Panc1 (cell line): ENCODE results near the gene CREB5. TPM values are rescaled to one million over a fixed set of nuclear protein-coding genes. Genes with fewer than 3 reads are reported as not detected.

Experiments
- ATAC-seq: fragments of 200-7000 bp; cut with Tn5 transposase; 2 replicates; pipeline ENCODE4 v1.9.1; 2020; ENCODE audit warnings: mild to moderate bottlenecking, moderate library complexity
- BruUV-seq: library from RNA; stranded (reverse); fragments of 400-500 nt; replicated peaks from 2 replicates; lab custom pipeline; 2021; lab: Mats Ljungman, UMichigan
- CTCF ChIA-PET: fragments of 300-600 bp; sonication (Branson Sonifier 250); formaldehyde crosslinking; loops from one replicate; lab custom pipeline; 2022; ENCODE audit warnings: antibody characterized with exemption; lab: Charles Lee
- POLR2A ChIA-PET: fragments of 300-600 bp; sonication (Branson Sonifier 250); formaldehyde crosslinking; loops from one replicate; lab custom pipeline; 2022; ENCODE audit warnings: antibody characterized with exemption; lab: Charles Lee
- DNase-seq: peaks from one replicate; pipeline ENCODE4 v3.0.0-alpha.2; 2010; ENCODE audit warnings: low read depth, low spot score
- H3K27ac ChIP-seq: 2 replicates; pipeline ENCODE4 v1.5.1; 2011; ENCODE audit warnings: mild to moderate bottlenecking, low read length, inconsistent platforms
- H3K27me3 ChIP-seq: fragments of 200-500 bp; sonication (Bioruptor generic); 2 replicates; pipeline ENCODE4 v1.6.0; 2014; ENCODE audit warnings: low read length, inconsistent platforms; ENCODE audit not compliant: control insufficient read depth, insufficient read depth
- H3K36me3 ChIP-seq: fragments of 200-500 bp; sonication (Bioruptor generic); 2 replicates; pipeline ENCODE4 v1.5.1; 2014; ENCODE audit warnings: inconsistent platforms, mild to moderate bottlenecking, low read length, moderate library complexity; ENCODE audit not compliant: control insufficient read depth, insufficient read depth
- H3K4me1 ChIP-seq: 2 replicates; pipeline ENCODE4 v1.5.1; 2011; ENCODE audit warnings: inconsistent platforms, mild to moderate bottlenecking, low read length, moderate library complexity; ENCODE audit not compliant: control insufficient read depth, insufficient read depth
- H3K4me3 ChIP-seq, 2 experiments: 2 replicates each; pipeline ENCODE4 v1.5.1; 2011 to 2012; ENCODE audit warnings: low read depth in 2 of 2, low read length in 2 of 2, mild to moderate bottlenecking in 2 of 2, inconsistent platforms in 1 of 2, moderate library complexity in 1 of 2
- H3K9me3 ChIP-seq: fragments of 200-500 bp; sonication (Bioruptor generic); 2 replicates; pipeline ENCODE4 v1.5.1; 2014; ENCODE audit warnings: low read depth, mild to moderate bottlenecking, inconsistent platforms, low read length, moderate library complexity; ENCODE audit not compliant: control insufficient read depth, insufficient read depth
- CTCF ChIP-seq: fragments of 450-650 bp; IDR thresholded peaks from 2 replicates; pipeline ENCODE4 v1.5.1; 2017; ENCODE audit warnings: mild to moderate bottlenecking
- POLR2AphosphoS5 ChIP-seq: IDR thresholded peaks from 2 replicates; pipeline ENCODE4 v1.6.1; 2012; ENCODE audit warnings: mild to moderate bottlenecking, low read depth, low read length, moderate library complexity
- REST ChIP-seq, 2 experiments: IDR thresholded peaks; 2 replicates each; pipeline ENCODE4 v1.6.1; 2011 to 2012; ENCODE audit warnings: low read depth in 2 of 2, control low read depth in 1 of 2, low read length in 1 of 2, mild to moderate bottlenecking in 1 of 2, moderate library complexity in 1 of 2; ENCODE audit not compliant: insufficient read depth in 1 of 2
- SIN3A ChIP-seq: IDR thresholded peaks from 2 replicates; pipeline ENCODE4 v1.6.1; 2012; ENCODE audit warnings: low read depth, mild to moderate bottlenecking, low read length, moderate library complexity, borderline replicate concordance; ENCODE audit not compliant: insufficient read depth
- TCF7L2 ChIP-seq: IDR thresholded peaks from 2 replicates; pipeline ENCODE4 v1.6.1; 2011; ENCODE audit warnings: mild to moderate bottlenecking, low read depth, low read length, inconsistent platforms
- in situ Hi-C: cut with HindIII; loops from 2 replicates; pipeline ENCODE4 v1.10.0; 2016; ENCODE audit warnings: low sequenced_read_pairs, low pct_unique_long_range_greater_than_20kb
- intact Hi-C: fragments of 100-400 bp; cut with micrococcal nuclease; formaldehyde crosslinking; loops from one replicate; pipeline ENCODE4 v1.10.0; 2022; ENCODE audit not compliant: unreplicated experiment
- total RNA-seq: library from RNA; stranded (reverse); gene quantifications from one replicate; pipeline ENCODE4 v1.2.1, GENCODE V29; 2021; ENCODE audit not compliant: unreplicated experiment

CREB5 gene
- total RNA-seq, 1 experiment from 2014 or later = 3.1 TPM

- Histone ChIP-seq H3K4me3 (no peak overlapping the region), H3K27me3 (peaks cover 10% of the 10 kb centered on the region), H3K4me1 (no peaks in the 10 kb centered on the region), H3K36me3 (no peaks in the 10 kb centered on the region), H3K9me3 (no peaks in the 10 kb centered on the region), H3K27ac (no peak overlapping the region)
- BruUV-seq = no TSS peak
- ATAC-seq (no peak), DNase-seq (no peak)
- CTCF ChIA-PET = no interaction called here
- POLR2A ChIA-PET = no interaction called here
- TF ChIP-seq REST (IDR thresholded peaks at IDR 0.05; ENCODE audit: insufficient read depth in 1 of 2, low read depth in 2 of 2, low read length in 1 of 2) = no peak
- no peak for TF ChIP-seq TCF7L2
- no peak for TF ChIP-seq CTCF
- no peak for TF ChIP-seq POLR2AphosphoS5
- no peak for TF ChIP-seq SIN3A
- in situ Hi-C loops = no loop called here
- intact Hi-C loops = no loop called here
These were observed 30.2 kb upstream of the CREB5 start for GRCh38 chr7:28382144-28382543.

GRCh38 chr7:28383975-28384374, 28.3 kb upstream of the CREB5 start:
- TF ChIP-seq TCF7L2 (no peak), CTCF (peak; percentile 17; the same call in 1 of the 2 replicates)

More at GRCh38 chr7:28383975-28384374, 28.3 kb upstream of the CREB5 start:
- intact Hi-C loops = no loop called here
- no TSS peak for BruUV-seq
- ChIA-PET POLR2A (no interaction called here), CTCF (no interaction called here)
- H3K27ac ChIP-seq = no peak overlapping the region
- H3K9me3 ChIP-seq = no peaks in the 10 kb centered on the region
- no peak overlapping the region for H3K4me3 ChIP-seq
- no peaks in the 10 kb centered on the region for H3K4me1 ChIP-seq
- ATAC-seq (no peak), DNase-seq (no peak)
- no peaks in the 10 kb centered on the region for H3K36me3 ChIP-seq
- in situ Hi-C loops = no loop called here
- H3K27me3 ChIP-seq = peaks cover 8% of the 10 kb centered on the region
